GM19455 (cell line): Measurements from ENCODE around the gene SH3BP1.

Source experiments
- ATAC-seq: cut with Tn5 transposase; IDR thresholded peaks from one replicate; pipeline ENCODE4 v1.9.1; 2021; ENCODE audit not compliant: unreplicated experiment

SH3BP1 gene

GRCh38 chr22:37704645-37705044 lies 65.2 kb downstream of the SH3BP1 start:
- ATAC-seq = no peak

DNA sequence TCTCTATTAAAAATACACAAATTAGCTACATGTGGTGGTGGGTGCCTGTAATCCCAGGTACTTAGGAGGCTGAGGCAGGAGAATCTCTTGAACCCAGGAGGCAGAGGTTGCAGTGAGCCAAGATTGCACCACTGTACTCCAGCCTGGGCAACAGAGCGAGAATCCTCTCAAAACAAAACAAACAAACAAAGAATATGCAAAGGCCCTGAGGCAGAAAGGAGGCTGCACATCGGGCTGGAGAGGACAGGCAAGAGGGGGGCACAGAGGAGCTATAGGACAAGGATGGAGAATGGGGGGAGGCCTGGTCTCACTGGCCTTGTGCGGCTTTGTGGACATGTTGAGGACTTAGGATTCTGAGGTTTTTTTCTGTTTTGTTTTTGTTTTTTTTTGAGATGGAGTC lies 65.7 kb downstream of the SH3BP1 start:
- ATAC-seq = no peak
